Fibroblast of mammary gland (primary cell): ENCODE data around the gene ELL3.

Experiments used
- DNase-seq: peaks from one replicate; pipeline ENCODE4 v3.0.0-alpha.2; 2010; ENCODE audit warnings: low read depth
- H3K4me3 ChIP-seq: 2 replicates; pipeline ENCODE4 v1.5.1; 2011; ENCODE audit warnings: low read depth, mild to moderate bottlenecking, low read length, moderate library complexity; ENCODE audit not compliant: control insufficient read depth
- CTCF ChIP-seq: conservative IDR thresholded peaks from 2 replicates; pipeline ENCODE4 v1.5.1; 2011; ENCODE audit warnings: low read depth, low read length, inconsistent platforms; ENCODE audit not compliant: control insufficient read depth, insufficient read depth

ELL3 gene

GRCh38 chr15:43771816-43772215, 5.0 kb downstream of the ELL3 start:
- H3K4me3 ChIP-seq, result no peak overlapping the region
- no peak for DNase-seq
- no peak for TF ChIP-seq CTCF

- DNase-seq, result peak; percentile 68
- TF ChIP-seq CTCF, result peak; percentile 91
- H3K4me3 ChIP-seq, result no peak overlapping the region
These were observed 7.1 kb downstream of the ELL3 start for GRCh38 chr15:43769584-43770228.

- H3K4me3 ChIP-seq, result no peak overlapping the region
- TF ChIP-seq CTCF, result no peak
- DNase-seq, result peak; percentile 29
These were observed 12.8 kb downstream of the ELL3 start for GRCh38 chr15:43763819-43764446.

GRCh38 chr15:43762824-43763223, 13.9 kb downstream of the ELL3 start:
- DNase-seq, result peak; percentile 17
- H3K4me3 ChIP-seq, result no peak overlapping the region
- no peak for TF ChIP-seq CTCF

GRCh38 chr15:43751885-43752284, 24.9 kb downstream of the ELL3 start:
- H3K4me3 ChIP-seq, result no peak overlapping the region
- TF ChIP-seq CTCF, result no peak
- no peak for DNase-seq

- peak overlapping the region; percentile 16 for H3K4me3 ChIP-seq
- peak; percentile 29 for DNase-seq
- no peak for TF ChIP-seq CTCF
These were observed 26.9 kb downstream of the ELL3 start for GRCh38 chr15:43749690-43750345.
